8988T (cell line): ENCODE measurements around the gene DEFB116.
"Not testable (repeated sequence)": the region's sequence is repeated elsewhere in the genome, so short reads cannot be mapped to it uniquely, and the experiment has no call there.

ENCODE experiments used
- DNase-seq: peaks from one replicate; pipeline ENCODE4 v3.0.0; 2011

The DEFB116 gene, protein sequence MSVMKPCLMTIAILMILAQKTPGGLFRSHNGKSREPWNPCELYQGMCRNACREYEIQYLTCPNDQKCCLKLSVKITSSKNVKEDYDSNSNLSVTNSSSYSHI

DNA sequence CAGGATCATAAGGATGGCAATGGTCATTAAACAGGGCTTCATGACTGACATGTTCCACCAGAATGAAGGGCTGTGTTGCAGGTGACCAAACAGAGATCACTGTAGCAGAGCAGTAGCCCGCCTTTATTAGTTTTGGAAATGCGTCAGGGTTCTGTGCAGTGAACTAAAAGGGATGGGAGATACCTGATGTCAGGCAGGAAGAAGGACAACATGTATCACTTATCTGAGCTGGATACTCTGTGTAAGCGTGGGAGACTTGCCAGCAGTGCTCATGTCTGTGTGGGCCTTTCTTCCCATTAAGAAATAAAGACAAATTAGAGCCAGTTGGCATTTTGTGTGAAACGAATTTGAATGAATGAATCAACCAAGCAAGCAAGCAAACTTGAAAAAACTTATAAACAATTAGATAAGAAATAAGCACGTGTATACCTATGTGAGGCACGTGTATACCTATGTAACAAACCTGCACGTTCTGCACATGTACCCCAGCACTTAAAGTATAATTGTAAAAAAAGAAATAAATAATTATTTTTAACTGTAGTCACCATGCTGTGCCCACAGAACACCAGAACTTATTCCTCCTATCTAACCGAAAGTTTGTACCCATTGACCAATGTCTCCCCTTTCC is at the start of gene DEFB116:
TSS of gene DEFB116 (minus strand) at position 51 of the 628 bp plus-strand sequence. CDS start at position 51, 0 bp downstream.
- DNase-seq, result no peak

DNA sequence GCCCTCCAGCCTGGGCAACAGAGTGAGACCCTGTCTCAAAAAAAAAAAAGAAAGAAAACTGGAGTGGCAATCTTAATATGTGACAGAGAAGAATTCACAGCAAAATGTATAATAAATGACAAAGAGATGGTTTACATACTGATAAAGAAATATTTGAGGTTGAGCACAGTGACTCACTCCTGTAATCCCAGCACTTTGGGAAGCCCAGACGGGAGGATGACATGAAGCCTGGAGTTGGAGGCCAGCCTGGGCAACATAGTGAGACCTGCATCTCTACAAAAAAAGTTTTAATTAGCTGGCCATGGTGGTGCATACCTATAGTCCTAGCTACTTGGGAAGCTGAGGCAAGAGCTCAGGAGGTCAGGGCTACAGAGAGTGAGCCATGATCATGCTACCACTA is 47.6 kb upstream of the DEFB116 start:
- no peak for DNase-seq

DNA sequence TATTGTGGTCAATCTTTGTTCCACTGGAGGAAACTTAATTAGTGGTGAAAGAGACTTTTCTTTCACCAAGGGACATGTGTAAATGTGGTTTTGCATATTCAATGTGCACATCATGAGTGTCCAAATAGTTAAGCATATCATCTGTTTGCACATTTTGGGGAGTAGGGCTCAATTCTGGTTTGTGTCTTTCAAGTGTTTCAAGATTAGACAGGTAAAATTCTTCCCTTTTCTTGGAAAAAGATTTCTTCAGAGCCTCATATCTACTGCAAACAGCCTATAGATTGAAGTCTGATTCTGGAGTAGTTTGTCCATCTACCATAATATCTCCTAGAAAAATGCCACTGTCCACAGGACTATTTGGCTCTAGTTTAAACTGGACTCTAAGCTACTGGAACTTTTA is 33.1 kb upstream of the DEFB116 start:
- DNase-seq, result no peak

DNA sequence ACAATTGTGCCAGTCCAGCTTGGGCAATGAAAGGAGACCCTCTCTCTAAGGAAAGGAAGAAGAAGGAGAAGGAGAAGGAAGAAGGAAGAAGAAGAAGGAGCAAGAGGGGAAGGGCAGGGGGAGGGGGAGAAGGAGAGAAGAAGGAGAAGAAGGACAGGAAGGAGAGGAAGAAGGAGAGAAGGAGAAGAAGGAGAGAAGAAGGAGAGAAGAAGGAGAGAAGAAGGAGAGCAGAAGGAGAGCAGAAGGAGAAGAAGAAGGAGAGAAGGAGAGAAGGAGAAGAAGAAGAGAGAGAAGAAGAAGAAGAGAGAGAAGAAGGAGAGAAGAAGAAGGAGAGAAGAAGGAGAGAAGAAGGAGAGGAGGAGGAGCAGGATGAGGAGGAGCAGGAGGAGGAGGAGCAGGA is 22.5 kb upstream of the DEFB116 start:
- DNase-seq, result no peak

DNA sequence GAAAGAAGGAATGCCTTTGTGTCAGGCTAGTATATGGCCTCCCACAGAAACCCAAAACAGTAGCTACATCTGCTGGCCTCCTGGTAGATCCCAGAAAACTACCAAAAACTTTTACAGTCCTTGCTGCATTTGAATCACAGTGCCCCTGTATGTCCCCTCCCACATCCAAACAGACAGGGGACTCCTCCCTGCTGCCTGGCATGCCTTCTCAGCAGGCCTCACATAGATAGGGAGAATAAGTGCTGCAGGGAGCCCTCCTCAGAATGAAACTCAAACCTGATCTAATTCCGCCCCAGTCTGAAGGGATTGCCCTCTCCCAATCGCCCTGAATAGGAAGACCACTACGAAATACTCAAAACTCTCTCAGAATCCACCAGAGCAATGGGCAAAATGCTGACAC is 14.1 kb upstream of the DEFB116 start:
- no peak for DNase-seq

DNA sequence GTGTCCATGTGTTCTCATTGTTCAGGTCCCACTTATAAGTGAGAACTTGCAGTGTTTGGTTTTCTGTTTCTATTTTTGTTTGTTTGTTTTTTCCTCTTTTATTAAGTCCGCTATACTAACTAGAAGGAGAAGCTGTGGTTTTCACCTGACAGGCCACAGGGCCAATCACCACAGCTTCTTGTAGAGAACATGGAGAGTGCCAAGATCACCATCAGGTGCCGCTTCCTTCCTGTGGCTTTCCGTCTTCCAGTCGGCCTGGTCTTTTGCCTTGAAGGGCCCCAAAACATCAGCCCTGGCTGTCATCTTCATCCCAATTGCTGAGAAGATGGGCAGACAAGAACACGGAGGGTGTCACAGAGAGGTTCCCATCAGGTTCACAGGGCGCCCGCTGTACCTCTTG is 23.4 kb downstream of the DEFB116 start:
- DNase-seq, result not testable (repeated sequence)

DNA sequence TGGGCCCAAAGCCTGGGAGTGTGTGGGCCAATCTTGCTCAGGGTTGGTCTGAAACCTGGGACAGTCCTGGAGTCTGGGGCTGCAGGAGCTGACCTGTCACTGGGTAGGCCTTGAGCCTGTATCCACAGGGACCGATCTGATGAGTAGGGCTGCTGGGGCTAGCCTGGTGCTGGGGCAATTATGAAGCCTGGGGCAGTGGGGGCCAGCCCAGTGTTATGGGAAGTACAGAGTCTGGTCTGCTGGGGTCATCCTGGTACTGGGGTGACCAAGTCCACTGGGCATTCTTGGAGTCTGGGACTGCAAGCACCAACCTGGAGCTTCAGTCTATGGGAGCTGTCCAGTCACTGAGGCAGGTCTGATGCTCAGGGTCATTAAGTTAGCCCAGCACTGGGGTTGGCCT is 30.2 kb downstream of the DEFB116 start:
- no peak for DNase-seq

DNA sequence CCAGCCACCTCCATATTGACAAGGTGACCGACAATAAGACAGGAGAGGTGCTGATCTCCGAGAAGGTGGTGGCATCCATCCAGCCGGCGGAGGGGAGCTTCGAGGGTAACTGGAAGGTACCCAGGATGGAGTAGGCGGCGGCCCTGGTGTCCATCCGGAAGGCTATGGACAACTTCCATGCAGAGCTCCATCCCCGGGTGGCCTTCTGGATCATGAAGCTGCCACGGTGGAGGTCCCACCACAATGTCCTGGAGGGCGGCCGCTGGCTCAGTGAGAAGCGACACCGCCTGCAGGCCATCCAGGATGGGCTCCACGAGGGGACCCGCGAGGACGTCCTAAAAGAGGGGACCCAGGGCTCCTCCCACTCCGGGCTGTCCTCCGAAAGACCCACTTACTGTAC is 33.9 kb downstream of the DEFB116 start:
- DNase-seq, result no peak

DNA sequence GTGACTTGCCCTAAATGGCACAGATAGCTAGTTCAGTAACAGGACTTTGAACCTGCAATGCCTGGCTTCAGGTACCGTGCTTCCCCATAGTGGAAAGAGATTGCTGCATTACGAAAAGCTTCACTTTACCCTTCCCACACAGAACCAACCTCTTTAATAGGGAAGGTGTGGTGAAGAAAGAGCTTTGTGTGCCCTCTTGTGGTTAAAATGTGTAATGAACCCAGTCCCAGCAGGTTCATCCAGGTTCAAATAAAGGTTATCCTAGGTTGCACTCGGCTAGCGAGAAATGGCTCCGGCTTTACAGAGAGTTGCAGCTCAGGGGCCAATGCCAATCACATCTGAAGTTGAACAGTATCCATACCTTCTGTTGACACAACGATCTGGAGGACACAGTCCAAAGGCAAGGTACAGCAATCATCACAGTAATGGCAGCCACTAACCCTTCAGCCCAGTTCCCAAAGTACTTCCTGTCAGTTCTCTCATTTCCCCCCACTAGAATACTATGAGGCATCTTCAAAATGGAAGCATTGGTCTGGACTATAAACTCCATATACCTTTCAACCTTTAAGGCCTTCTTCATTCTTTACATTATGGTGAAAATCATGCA is 48.0 kb downstream of the DEFB116 start:
- no peak for DNase-seq

DNA sequence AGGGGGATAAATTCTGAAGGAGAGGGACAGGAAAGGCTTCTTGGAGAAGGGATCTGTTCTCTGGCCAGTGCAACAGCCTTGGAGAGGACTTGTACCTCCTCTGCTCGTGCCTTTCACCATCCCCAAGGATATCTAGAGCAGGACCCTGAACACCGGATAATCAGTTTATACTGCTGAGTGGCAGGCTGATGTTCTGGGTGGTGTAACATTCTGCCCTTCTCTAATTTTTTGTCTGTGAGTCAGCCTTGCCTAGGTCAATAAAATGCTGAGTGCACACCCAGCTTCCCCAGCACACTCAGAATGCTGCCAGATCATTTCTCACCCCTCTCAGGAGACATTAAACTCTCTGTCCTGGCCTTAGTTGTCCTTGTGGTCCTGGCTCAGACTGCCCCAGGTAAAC is 51.0 kb downstream of the DEFB116 start, which contains the start of gene DEFB115:
TSS of gene DEFB115 (plus strand) at position 301 of the 400 bp plus-strand sequence. CDS start at position 301, 0 bp downstream.
- no peak for DNase-seq

DNA sequence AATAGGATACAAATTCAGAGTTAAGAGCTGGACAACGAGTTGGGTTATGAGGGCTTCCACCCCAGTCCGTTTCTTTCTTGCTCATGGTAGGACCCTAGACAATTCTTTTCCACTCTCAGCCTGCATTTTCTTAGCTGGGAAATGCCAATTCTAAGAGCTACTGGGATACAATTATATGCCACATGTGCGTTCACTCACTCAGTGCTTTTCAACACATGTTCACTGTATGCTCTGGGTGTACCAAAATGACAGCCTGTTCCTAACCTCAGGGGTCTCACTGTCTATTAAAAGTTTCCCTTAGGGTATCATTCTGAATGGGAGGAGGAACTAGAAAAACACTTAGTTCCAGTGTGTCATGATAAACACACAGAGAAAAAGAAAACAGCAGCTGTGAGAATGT is 51.4 kb downstream of the DEFB116 start:
- DNase-seq, result no peak
